Measurements from ENCODE around the gene FCRLB.
"Not testable (repeated sequence)": the region's sequence is repeated elsewhere in the genome, so short reads cannot be mapped to it uniquely, and the experiment has no call there.

The FCRLB gene

GRCh38 chr1:161740921-161741320 lies 19.6 kb downstream of the FCRLB start:
- DNase-seq (ENCODE audit: low spot score): no peak

- DNase-seq (ENCODE audit: low spot score): no peak
Observed at GRCh38 chr1:161743231-161743630, 21.9 kb downstream of the FCRLB start.

DNA sequence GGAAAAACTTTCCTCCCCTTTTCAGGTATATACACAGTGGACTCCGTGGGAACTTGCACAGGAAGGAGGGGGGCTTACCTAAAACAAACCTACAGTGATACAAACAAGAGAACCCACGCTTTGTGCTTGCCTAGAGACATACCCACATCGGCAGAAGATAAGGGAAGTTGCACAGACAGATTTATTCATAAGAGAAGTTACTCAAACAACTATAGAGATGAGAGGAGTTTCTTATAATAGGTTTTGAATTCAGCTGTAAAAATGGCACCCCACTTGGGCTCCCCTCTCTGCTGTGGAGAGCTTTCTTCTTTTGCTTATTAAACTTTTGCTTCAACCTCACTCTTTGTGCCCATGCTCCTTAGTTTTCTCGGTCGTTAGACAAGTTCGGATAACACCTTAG lies 26.5 kb downstream of the FCRLB start:
- no peak for DNase-seq (ENCODE audit: low spot score)

DNA sequence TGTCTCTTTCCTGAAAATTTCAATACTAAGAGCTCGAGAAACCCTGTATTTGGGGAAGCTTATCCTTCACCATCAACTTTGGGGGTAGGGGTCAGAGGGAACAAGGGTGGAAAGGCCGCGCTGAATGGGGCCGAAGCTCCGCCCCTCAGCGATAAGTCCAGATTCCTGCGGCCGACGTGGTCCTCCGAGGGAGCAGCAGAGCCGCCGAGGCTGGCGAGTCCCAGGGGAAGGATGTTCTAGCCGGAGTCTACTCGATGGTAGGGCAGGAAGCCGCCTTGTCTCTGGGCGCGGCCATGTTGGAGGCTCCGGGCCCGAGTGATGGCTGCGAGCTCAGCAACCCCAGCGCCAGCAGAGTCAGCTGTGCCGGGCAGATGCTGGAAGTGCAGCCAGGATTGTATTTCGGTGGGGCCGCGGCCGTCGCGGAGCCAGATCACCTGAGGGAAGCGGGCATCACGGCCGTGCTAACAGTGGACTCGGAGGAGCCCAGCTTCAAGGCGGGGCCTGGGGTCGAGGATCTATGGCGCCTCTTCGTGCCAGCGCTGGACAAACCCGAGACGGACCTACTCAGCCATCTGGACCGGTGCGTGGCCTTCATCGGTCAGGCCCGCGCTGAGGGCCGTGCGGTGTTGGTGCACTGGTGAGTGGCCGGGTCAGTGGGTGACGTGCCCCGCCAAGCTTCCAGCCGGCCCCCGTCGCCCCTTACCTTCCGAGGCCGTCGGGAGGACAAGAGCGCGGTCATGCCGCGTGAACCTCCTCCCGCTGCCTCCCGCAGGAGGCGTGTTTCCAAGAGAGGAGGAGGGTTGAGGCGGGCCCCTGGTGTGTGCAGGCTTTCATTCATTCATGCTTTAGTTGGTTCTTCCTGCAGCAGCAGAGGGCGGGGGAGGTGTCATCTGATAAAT lies 28.4 kb downstream of the FCRLB start, which contains the start of gene DUSP12:
Gene DUSP12 (plus strand): TSS at position 278 of the 899 bp plus-strand sequence. CDS start 16 bp downstream, at position 294.
- peak; percentile 96 for DNase-seq (ENCODE audit: low spot score)

GRCh38 chr1:161763522-161764098 lies 42.3 kb downstream of the FCRLB start:
- DNase-seq (ENCODE audit: low spot score): peak; percentile 53

DNA sequence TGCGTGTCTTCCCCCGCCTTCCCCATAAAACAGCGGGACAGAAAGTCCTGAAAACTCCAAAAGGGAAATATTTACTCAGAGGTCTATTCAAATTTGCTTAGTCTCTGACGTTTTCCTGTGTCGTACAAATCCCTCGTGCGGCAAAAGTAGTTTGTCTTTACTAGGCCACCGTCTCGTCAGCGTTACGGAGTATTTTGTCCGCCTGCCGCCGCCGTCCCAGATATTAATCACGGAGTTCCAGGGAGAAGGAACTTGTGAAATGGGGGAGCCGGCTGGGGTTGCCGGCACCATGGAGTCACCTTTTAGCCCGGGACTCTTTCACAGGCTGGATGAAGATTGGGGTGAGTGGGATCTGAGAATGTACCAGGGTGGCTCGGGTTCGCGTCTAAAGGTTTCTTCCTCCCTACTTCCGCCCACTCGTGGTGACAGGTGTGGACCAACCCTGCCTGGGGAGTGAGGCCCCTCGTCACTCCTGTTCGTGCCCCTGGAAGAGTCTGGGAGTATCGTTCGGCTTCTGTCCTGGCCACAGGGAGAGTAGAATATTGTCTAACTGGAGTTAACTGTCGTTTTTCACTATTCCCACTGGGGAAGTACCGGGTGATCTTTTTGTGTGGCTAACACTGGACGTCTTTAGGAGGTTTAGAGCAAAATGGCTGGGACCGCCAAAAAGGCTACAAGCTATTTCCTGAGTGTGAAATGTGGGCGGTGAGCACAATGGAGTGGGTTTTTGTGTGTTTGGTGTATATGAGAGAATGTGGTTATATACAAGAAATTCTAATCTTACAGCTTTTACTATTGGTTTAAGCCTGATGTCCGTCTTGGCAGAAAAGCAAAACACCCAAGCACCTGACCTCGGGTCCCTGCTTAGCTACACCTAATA lies 45.0 kb downstream of the FCRLB start, which contains the start of gene ATF6:
Gene ATF6 (plus strand): TSS at position 219 of the 880 bp plus-strand sequence. CDS start 41 bp downstream, at position 260.
- DNase-seq (ENCODE audit: low spot score): peak; percentile 87

DNA sequence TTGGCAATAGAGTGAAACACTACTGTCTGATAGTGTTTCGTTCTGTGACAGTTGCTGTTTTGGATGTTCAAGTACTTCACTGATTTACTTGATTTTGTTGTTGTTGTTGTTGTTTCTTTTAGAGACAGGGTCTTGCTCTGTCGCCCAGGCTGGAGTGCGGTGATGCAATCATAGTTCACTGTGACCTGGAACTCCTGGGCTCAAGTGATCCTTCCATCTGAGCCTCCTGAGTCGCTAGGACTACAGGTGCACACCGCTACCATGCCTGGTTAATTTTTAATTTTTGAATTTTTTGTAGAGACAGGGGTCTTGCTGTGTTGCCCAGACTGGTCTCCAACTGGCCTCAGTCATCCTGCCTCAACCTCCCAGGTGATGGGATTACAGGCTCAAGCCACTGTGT lies 47.1 kb downstream of the FCRLB start:
- DNase-seq (ENCODE audit: low spot score): no peak

DNA sequence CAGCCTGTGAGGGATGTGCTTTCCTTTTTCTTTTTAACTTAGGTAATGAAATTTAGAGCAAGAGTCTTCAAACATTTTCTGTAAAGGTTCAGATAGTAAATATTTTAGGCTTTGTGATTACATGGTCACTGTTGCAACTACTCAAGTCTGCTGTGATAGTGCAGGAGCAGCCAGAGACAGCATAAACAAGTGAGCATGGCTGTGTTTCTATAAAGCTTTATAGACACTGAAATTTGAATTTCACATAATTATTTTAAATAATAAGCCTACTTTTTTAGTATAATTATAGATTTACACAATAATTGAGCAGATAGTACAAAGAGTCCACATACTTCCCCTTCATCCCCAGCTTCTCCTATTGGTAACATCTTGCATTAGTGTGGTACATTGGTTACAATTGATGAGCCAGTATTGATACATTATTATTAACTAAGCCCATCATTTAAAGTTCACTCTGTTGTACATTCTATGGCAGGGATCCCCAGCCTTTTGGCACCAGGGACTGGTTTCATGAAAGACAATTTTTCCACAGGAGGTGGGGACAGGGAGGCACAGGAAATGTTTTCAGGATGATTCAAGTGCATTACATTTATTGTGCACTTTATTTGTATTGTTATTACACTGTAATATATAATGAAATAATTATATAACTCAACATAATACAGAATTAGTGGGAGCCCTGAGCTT lies 47.8 kb downstream of the FCRLB start:
- DNase-seq (ENCODE audit: low spot score): no peak

GRCh38 chr1:161769673-161770045 lies 48.3 kb downstream of the FCRLB start:
- not testable (repeated sequence) for DNase-seq (ENCODE audit: low spot score)

DNA sequence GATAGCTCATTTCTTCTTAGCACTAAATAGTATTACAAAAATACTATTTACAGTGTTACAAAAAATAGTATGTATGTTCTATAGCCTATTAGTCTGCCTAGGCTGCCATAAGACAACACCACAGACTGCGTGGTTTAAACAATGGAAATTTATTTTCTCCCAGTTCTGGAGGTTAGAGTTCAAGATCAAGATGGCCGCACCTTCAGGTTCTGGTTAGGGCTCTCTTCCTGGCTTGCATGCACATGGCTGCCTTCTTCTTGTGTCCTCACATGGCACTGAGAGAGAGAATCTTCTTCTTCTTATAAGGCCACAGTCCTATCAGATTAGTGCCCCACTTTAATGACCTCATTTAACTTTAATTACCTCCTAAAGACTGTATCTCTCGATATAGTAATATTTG lies 48.9 kb downstream of the FCRLB start:
- DNase-seq (ENCODE audit: low spot score): no peak

- no peak for DNase-seq (ENCODE audit: low spot score)
Observed at GRCh38 chr1:161771161-161771560, 49.8 kb downstream of the FCRLB start.

DNA sequence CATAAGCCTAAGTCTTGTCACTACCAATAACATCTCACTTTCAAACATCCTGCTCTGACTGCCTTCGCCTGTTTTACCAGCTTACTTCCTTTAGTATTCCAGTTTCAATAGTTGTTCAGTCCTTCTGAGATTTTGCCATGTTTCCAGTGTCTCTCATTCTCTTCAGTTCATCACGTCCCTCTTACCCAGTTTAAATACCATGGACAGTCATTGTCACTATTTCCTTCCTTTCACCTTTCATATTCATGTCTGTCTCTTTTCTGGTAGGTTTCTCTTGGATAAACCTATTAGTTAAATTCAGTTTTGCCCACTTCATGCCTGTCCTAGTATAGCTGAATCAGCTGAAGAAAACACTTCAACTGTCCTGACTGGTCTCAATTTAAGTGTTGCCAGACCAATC lies 50.6 kb downstream of the FCRLB start:
- no peak for DNase-seq (ENCODE audit: low spot score)

DNA sequence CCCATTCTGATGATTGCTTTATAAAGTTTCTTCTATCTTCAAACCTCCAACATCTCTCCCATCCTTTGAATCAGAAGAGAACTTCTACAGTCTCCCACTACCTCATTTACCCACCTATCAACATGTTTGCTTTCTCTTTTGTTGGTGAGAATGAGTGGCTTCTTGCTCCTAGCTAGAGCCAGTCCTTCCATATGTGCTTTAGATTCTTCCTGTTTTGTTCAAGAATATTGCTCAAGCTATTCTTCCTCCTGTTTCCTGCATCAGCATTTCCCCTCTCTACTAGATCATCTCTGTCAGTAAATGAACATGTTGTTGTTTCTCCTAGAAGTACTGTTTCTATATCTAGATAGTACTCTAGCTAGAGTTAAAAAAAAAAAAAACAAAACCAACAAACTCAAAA lies 51.1 kb downstream of the FCRLB start:
- no peak for DNase-seq (ENCODE audit: low spot score)

DNA sequence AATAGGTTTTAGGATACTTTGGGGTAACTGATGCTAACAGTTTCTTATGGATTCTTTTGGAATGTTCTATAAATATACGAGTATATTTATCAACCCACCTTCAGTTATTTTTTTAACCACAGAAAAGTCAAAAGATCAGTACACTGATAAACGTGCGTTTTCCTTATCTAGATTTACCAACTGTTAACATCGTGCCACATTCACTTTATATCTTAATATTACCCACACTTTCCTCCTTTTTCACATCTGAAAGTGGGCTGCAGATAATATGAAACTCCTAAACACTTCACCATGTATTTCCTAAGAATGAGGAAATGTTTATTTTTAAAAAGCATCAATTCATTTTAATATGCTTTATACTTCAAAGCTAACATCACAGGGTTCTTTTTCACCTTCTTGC lies 52.4 kb downstream of the FCRLB start:
- no peak for DNase-seq (ENCODE audit: low spot score)

DNA sequence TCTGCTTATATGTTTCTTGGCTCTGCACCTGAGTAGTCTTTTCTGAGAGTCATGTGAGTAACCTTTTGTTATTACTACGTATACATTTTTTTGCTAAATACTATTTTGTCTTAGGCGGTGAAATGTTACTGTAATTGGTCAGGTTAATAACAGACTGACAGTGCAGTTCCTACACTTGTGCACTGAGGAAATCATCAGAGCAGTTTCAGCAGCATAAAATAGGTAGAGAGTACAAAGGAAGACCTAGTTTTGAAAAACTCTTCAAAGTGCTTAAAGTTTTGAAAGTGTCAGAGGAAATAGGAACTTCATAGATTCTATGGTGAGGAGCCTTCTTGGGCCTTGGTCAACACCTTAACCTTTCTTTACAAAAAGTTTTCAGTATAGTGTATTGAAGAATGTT lies 55.9 kb downstream of the FCRLB start:
- no peak for DNase-seq (ENCODE audit: low spot score)

All from activated CD4-positive, alpha-beta T cell treated with anti-CD3 and anti-CD28 coated beads, Interleukin-2, Interleukin-4, amounts not matched to agents 100 ng/mL and 50 ng/mL, durations not matched to agents 16 hours and 8 hours (primary cell).